Hepatocyte (in vitro differentiated cells): ENCODE data around the gene KIRREL3. TPM values are rescaled to one million over a fixed set of nuclear protein-coding genes. Genes with fewer than 3 reads are reported as not detected.

Source experiments
- DNase-seq: peaks from one replicate; pipeline ENCODE4 v3.0.0-alpha.2; 2016; ENCODE audit warnings: low spot score
- H2AFZ ChIP-seq: fragments of 200-600 bp; sonication (generic); 2 replicates; pipeline ENCODE4 v1.6.0; 2016; ENCODE audit warnings: antibody characterized with exemption, mild to moderate bottlenecking
- H3K27ac ChIP-seq: fragments of 200-600 bp; sonication (generic); 2 replicates; pipeline ENCODE4 v1.5.1; 2016; ENCODE audit warnings: mild to moderate bottlenecking
- H3K27me3 ChIP-seq: fragments of 200-600 bp; sonication (generic); 2 replicates; pipeline ENCODE4 v1.6.1; 2016
- H3K36me3 ChIP-seq: fragments of 200-600 bp; sonication (generic); replicated peaks from 2 replicates; pipeline ENCODE4 v1.5.1; 2016; ENCODE audit warnings: low read depth; ENCODE audit not compliant: insufficient read depth
- H3K4me1 ChIP-seq: fragments of 200-600 bp; sonication (generic); 2 replicates; pipeline ENCODE4 v1.5.1; 2016; ENCODE audit warnings: mild to moderate bottlenecking, moderate library complexity; ENCODE audit not compliant: insufficient read depth
- H3K4me2 ChIP-seq: fragments of 200-600 bp; sonication (generic); 2 replicates; pipeline ENCODE4 v1.6.0; 2016
- H3K4me3 ChIP-seq: fragments of 200-600 bp; sonication (generic); 2 replicates; pipeline ENCODE4 v1.5.1; 2016; ENCODE audit warnings: mild to moderate bottlenecking
- H3K79me2 ChIP-seq: fragments of 200-600 bp; sonication (generic); 2 replicates; pipeline ENCODE4 v1.6.0; 2017; ENCODE audit warnings: mild to moderate bottlenecking
- H3K9me2 ChIP-seq: fragments of 200-600 bp; sonication (generic); replicated peaks from 2 replicates; pipeline ENCODE4 v1.6.0; 2017; ENCODE audit warnings: mild to moderate bottlenecking; ENCODE audit not compliant: insufficient read depth
- H3K9me3 ChIP-seq: fragments of 200-600 bp; sonication (generic); 2 replicates; pipeline ENCODE4 v1.5.1; 2016; ENCODE audit warnings: low read depth, mild to moderate bottlenecking
- H4K20me1 ChIP-seq: fragments of 200-600 bp; sonication (generic); 2 replicates; pipeline ENCODE4 v1.6.0; 2016; ENCODE audit warnings: mild to moderate bottlenecking; ENCODE audit not compliant: insufficient read depth, poor library complexity, severe bottlenecking
- CTCF ChIP-seq: fragments of 200-600 bp; sonication (generic); IDR thresholded peaks from 2 replicates; pipeline ENCODE4 v1.5.1; 2016; ENCODE audit warnings: antibody characterized with exemption, mild to moderate bottlenecking; ENCODE audit not compliant: poor library complexity
- EZH2 ChIP-seq: fragments of 200-600 bp; sonication (generic); IDR thresholded peaks from 2 replicates; pipeline ENCODE4 v1.6.1; 2016; ENCODE audit warnings: antibody characterized with exemption, mild to moderate bottlenecking, borderline replicate concordance
- EZH2phosphoT487 ChIP-seq: fragments of 200-600 bp; sonication (generic); IDR thresholded peaks from one replicate; pipeline ENCODE4 v1.6.1; 2018; ENCODE audit warnings: antibody characterized with exemption, mild to moderate bottlenecking, low read depth, moderate library complexity; ENCODE audit not compliant: unreplicated experiment, severe bottlenecking
- WGBS: methylation state at CpG from one replicate; pipeline ENCODE4 v1.1.6; 2016; ENCODE audit warnings: low lambda C conversion rate; ENCODE audit errors: missing lambda C conversion rate; 5-methylcytosine and 5-hydroxymethylcytosine counted together
- polyA plus RNA-seq: library from polyadenylated mRNA; unstranded; fragments of >200 nt; fragmentation: Nextera tagmentation; extraction: Ambion mirVana; gene quantifications from 2 replicates; pipeline ENCODE4 v1.2.1, GENCODE V29; 2016
- total RNA-seq: library from RNA; depleted of rRNA; stranded (reverse); fragments of >200 nt; gene quantifications from 2 replicates; pipeline ENCODE4 v1.2.3, GENCODE V29; 2014

Gene KIRREL3
- total and polyA plus RNA-seq, 2 experiments from 2014 or later, result 0.33 to 0.86 TPM

GRCh38 chr11:126756421-126756820, 244.1 kb downstream of the KIRREL3 start:
- DNase-seq, result no peak
- Histone ChIP-seq H3K9me2 (no peaks in the 10 kb centered on the region), H3K27ac (no peak overlapping the region), H3K27me3 (peaks cover 36% of the 10 kb centered on the region), H3K4me2 (no peak overlapping the region), H3K9me3 (no peaks in the 10 kb centered on the region), H3K4me3 (no peak overlapping the region), H3K36me3 (no peaks in the 10 kb centered on the region), H3K4me1 (peaks cover 6% of the 10 kb centered on the region), H4K20me1 (no peaks in the 10 kb centered on the region), H2AFZ (no peak overlapping the region), H3K79me2 (no peaks in the 10 kb centered on the region)
- 90% methylated on average over 2 of the region's 2 CpGs for WGBS
- TF ChIP-seq CTCF (no peak), EZH2phosphoT487 (no peak), EZH2 (no peak)

- Histone ChIP-seq H3K4me3 (no peak overlapping the region), H3K9me3 (no peaks in the 10 kb centered on the region), H3K9me2 (no peaks in the 10 kb centered on the region), H3K4me2 (no peak overlapping the region), H3K4me1 (peaks cover 6% of the 10 kb centered on the region), H4K20me1 (no peaks in the 10 kb centered on the region), H2AFZ (no peak overlapping the region), H3K36me3 (no peaks in the 10 kb centered on the region), H3K27me3 (peaks cover 40% of the 10 kb centered on the region), H3K27ac (no peak overlapping the region), H3K79me2 (no peaks in the 10 kb centered on the region)
- TF ChIP-seq CTCF (no peak), EZH2 (no peak), EZH2phosphoT487 (no peak)
- 71% methylated on average over 4 of the region's 4 CpGs for WGBS
- DNase-seq, result no peak
Observed at GRCh38 chr11:126755526-126755925, 245.0 kb downstream of the KIRREL3 start.

GRCh38 chr11:126754591-126755426, 245.8 kb downstream of the KIRREL3 start:
- Histone ChIP-seq H3K79me2 (no peaks in the 10 kb centered on the region), H3K4me1 (peaks cover 6% of the 10 kb centered on the region), H3K27ac (no peak overlapping the region), H2AFZ (no peak overlapping the region), H3K9me2 (no peaks in the 10 kb centered on the region), H3K9me3 (no peaks in the 10 kb centered on the region), H3K4me3 (no peak overlapping the region), H3K4me2 (no peak overlapping the region), H3K27me3 (peaks cover 45% of the 10 kb centered on the region), H4K20me1 (no peaks in the 10 kb centered on the region), H3K36me3 (no peaks in the 10 kb centered on the region)
- WGBS, result 62% methylated on average over 7 of the region's 7 CpGs
- no peak for DNase-seq
- TF ChIP-seq CTCF (no peak), EZH2phosphoT487 (peak; percentile 76)
